Activated T-cell treated with anti-CD3 and anti-CD28 coated beads, Interleukin-2, amount 50 U/mL, for 48 hours (primary cell): ENCODE measurements around the gene EEF1A2.

Experiments
- DNase-seq, 2 experiments: peaks; one replicate each; pipeline ENCODE4 v3.0.0-alpha.2; 2020

The EEF1A2 gene

GRCh38 chr20:63497946-63498935, 642 bp downstream of the EEF1A2 start:
- no peak for DNase-seq

- DNase-seq, result no peak
These were observed 1.5 kb downstream of the EEF1A2 start for GRCh38 chr20:63497138-63497945.

GRCh38 chr20:63496596-63497120, 2.2 kb downstream of the EEF1A2 start:
- no peak for DNase-seq

- peak; percentile 84 to 86 for DNase-seq
These were observed 2.9 kb downstream of the EEF1A2 start for GRCh38 chr20:63495741-63496595.

GRCh38 chr20:63495167-63495720, 3.6 kb downstream of the EEF1A2 start:
- no peak for DNase-seq

- no peak for DNase-seq
These were observed 4.3 kb downstream of the EEF1A2 start for GRCh38 chr20:63494420-63495166.

GRCh38 chr20:63494084-63494419, 4.8 kb downstream of the EEF1A2 start:
- DNase-seq, result no peak

- DNase-seq, result no peak
These were observed 5.3 kb downstream of the EEF1A2 start for GRCh38 chr20:63493563-63494020.

- DNase-seq, result no peak
These were observed 5.9 kb downstream of the EEF1A2 start for GRCh38 chr20:63492982-63493381.

- no peak for DNase-seq
These were observed 6.4 kb downstream of the EEF1A2 start for GRCh38 chr20:63492518-63492917.

- DNase-seq, result no peak
These were observed 7.2 kb downstream of the EEF1A2 start for GRCh38 chr20:63491635-63492230.

- no peak for DNase-seq
These were observed 7.8 kb downstream of the EEF1A2 start for GRCh38 chr20:63491078-63491477.

GRCh38 chr20:63490416-63490815, 8.5 kb downstream of the EEF1A2 start:
- DNase-seq, result no peak

- DNase-seq, result no peak
These were observed 10.3 kb downstream of the EEF1A2 start for GRCh38 chr20:63488315-63489251.

GRCh38 chr20:63487781-63488241, 11.1 kb downstream of the EEF1A2 start:
- no peak for DNase-seq

GRCh38 chr20:63487116-63487764, 11.6 kb downstream of the EEF1A2 start:
- no peak for DNase-seq

GRCh38 chr20:63486300-63486855, 12.5 kb downstream of the EEF1A2 start:
- no peak for DNase-seq

GRCh38 chr20:63484651-63485403, 14.1 kb downstream of the EEF1A2 start:
- no peak for DNase-seq
